Motor neuron (in vitro differentiated cells): Measurements from ENCODE around the gene SLMAP. TPM values are rescaled to one million over a fixed set of nuclear protein-coding genes. Genes with fewer than 3 reads are reported as not detected.

Source experiments
- ATAC-seq, 8 experiments: fragments of 200-7000 bp; cut with Tn5 transposase; replicated peaks in 6 of 8; 2 replicates each; pipeline ENCODE4 v1.8.0; 2021; ENCODE audit warnings: mild to moderate bottlenecking in 8 of 8, moderate library complexity in 8 of 8
- H3K27ac ChIP-seq, 2 donors: fragments of 250-450 bp; sonication (Bioruptor Pico); 2 replicates each; pipeline ENCODE4 v1.9.0; 2021; ENCODE audit warnings: antibody characterized with exemption in 2 of 2, mild to moderate bottlenecking in 2 of 2, moderate library complexity in 1 of 2
- H3K4me1 ChIP-seq, 2 donors: fragments of 250-450 bp; sonication (Bioruptor Pico); replicated peaks in 1 of 2; 2 replicates each; pipeline ENCODE4 v1.6.1; 2021; ENCODE audit warnings: antibody characterized with exemption in 2 of 2, mild to moderate bottlenecking in 2 of 2, moderate library complexity in 1 of 2
- H3K4me3 ChIP-seq, 5 donors: fragments of 250-450 bp; sonication (Bioruptor Pico); 2 replicates each; pipeline ENCODE4 v1.9.0; 2021; ENCODE audit warnings: antibody characterized with exemption in 5 of 5, mild to moderate bottlenecking in 5 of 5, moderate library complexity in 4 of 5
- WGBS, 10 experiments: fragments of 450-650 bp; shearing (Covaris generic); methylation state at CpG; one replicate each; pipeline ENCODE4 v1.0.0; 2022; 5-methylcytosine and 5-hydroxymethylcytosine counted together
- in situ Hi-C, 9 experiments: fragments of 400-800 bp; cut with MboI; loops; one replicate each; pipeline ENCODE4 v1.15.0; 2021; ENCODE audit warnings: low sequenced_read_pairs in 9 of 9, low pct_unique_long_range_greater_than_20kb in 2 of 9; ENCODE audit not compliant: unreplicated experiment in 9 of 9
- total RNA-seq, 8 experiments: library from RNA; unstranded; fragments of 300-600 nt; gene quantifications; 2 replicates each; pipeline versions ENCODE4 v1.2.3 to v1.2.4, GENCODE V29; 2022

SLMAP gene
- 100 to 1,000 TPM in 1 of 8 experiments, 10 to 100 TPM in 7; 21.5 to 137 (median 32.8) TPM for total RNA-seq

- Histone ChIP-seq H3K4me3 (peak within 1 kb of the TSS; percentile 64 to 91 (median 80)), H3K27ac (peak within 1 kb of the TSS; percentile 93 to 98), H3K4me1 (peaks cover 7 to 18% of the 10 kb centered on the region in 2 donors)
- peak; percentile 85 to 98 (median 96) for ATAC-seq
- in situ Hi-C loops = no loop called here
- 0 to 7% (median 0%) methylated on average over 2 to 29 of the region's 48 CpGs for WGBS, 10 experiments
Measured at GRCh38 chr3:57755741-57756527, at the start of gene SLMAP. SLMAP (plus strand) TSS chr3:57756309; CDS start chr3:57757652, 1,343 bp downstream.

- Histone ChIP-seq H3K27ac (no peak overlapping the region), H3K4me1 (no peaks in the 10 kb centered on the region), H3K4me3 (no peak overlapping the region)
- in situ Hi-C loops = no loop called here
- WGBS, 10 experiments = 0 to 100% (median 89%) methylated on average over 1 to 3 of the region's 3 CpGs
- ATAC-seq = peak in 5 of 8 experiments; percentile 33 to 84 (median 68)
Measured at GRCh38 chr3:57706462-57706861, 49.6 kb upstream of the SLMAP start.

- in situ Hi-C loops = no loop called here
- ATAC-seq = no peak
- no peak overlapping the region for H3K27ac ChIP-seq
- 0 to 100% (median 65%) methylated on average over 1 to 2 of the region's 2 CpGs; no CpG with 5 or more reads in 2 of the 10 experiments for WGBS, 10 experiments
- no peak overlapping the region for H3K4me3 ChIP-seq
- H3K4me1 ChIP-seq = no peaks in the 10 kb centered on the region
Measured at GRCh38 chr3:57709031-57709430, 47.1 kb upstream of the SLMAP start.

GRCh38 chr3:57709559-57709958 lies 46.5 kb upstream of the SLMAP start:
- no peak for ATAC-seq
- in situ Hi-C loops = no loop called here

GRCh38 chr3:57715686-57716085 lies 40.4 kb upstream of the SLMAP start:
- in situ Hi-C loops = no loop called here

More at GRCh38 chr3:57709559-57709958, 46.5 kb upstream of the SLMAP start:
- H3K4me1 ChIP-seq = no peaks in the 10 kb centered on the region
- no peak overlapping the region for H3K4me3 ChIP-seq
- H3K27ac ChIP-seq = no peak overlapping the region
- WGBS, 10 experiments = 0 to 83% (median 51%) methylated on average over 1 to 2 of the region's 2 CpGs

GRCh38 chr3:57717205-57717868 lies 38.8 kb upstream of the SLMAP start:
- 25 to 100% (median 88%) methylated on average over 1 to 6 of the region's 6 CpGs; no CpG with 5 or more reads in 1 of the 10 experiments for WGBS, 10 experiments
- in situ Hi-C loops = no loop called here
- peak in 1 of 8 experiments; percentile 63 for ATAC-seq

More at GRCh38 chr3:57715686-57716085, 40.4 kb upstream of the SLMAP start:
- H3K4me3 ChIP-seq = no peak overlapping the region
- peak in 1 of 8 experiments; percentile 69 for ATAC-seq
- no peaks in the 10 kb centered on the region for H3K4me1 ChIP-seq
- WGBS, 10 experiments = 57 to 100% (median 78%) methylated on average over 1 to 4 of the region's 4 CpGs; no CpG with 5 or more reads in 1 of the 10 experiments
- H3K27ac ChIP-seq = no peak overlapping the region

GRCh38 chr3:57718118-57718517 lies 38.0 kb upstream of the SLMAP start:
- H3K4me1 ChIP-seq = no peaks in the 10 kb centered on the region
- in situ Hi-C loops = no loop called here
- ATAC-seq = no peak
- no peak overlapping the region for H3K27ac ChIP-seq
- no peak overlapping the region for H3K4me3 ChIP-seq
- 67 to 100% (median 75%) methylated on average over 1 of the region's 1 CpG; no CpG with 5 or more reads in 6 of the 10 experiments for WGBS, 10 experiments

More at GRCh38 chr3:57717205-57717868, 38.8 kb upstream of the SLMAP start:
- Histone ChIP-seq H3K4me1 (no peaks in the 10 kb centered on the region), H3K27ac (no peak overlapping the region), H3K4me3 (no peak overlapping the region)

- ATAC-seq = no peak
- H3K4me3 ChIP-seq = no peak overlapping the region
- H3K4me1 ChIP-seq = no peaks in the 10 kb centered on the region
- in situ Hi-C loops = no loop called here
- no peak overlapping the region for H3K27ac ChIP-seq
Measured at GRCh38 chr3:57726397-57726796, 29.7 kb upstream of the SLMAP start.

- ATAC-seq = peak in 2 of 8 experiments; percentile 50 to 85
- Histone ChIP-seq H3K4me3 (no peak overlapping the region), H3K27ac (no peak overlapping the region), H3K4me1 (no peaks in the 10 kb centered on the region)
- in situ Hi-C loops = no loop called here
- 22 to 96% (median 87%) methylated on average over 1 to 5 of the region's 5 CpGs for WGBS, 10 experiments
Measured at GRCh38 chr3:57727106-57727505, 29.0 kb upstream of the SLMAP start.

- no peak overlapping the region for H3K27ac ChIP-seq
- 71 to 100% (median 92%) methylated on average over 2 to 8 of the region's 11 CpGs; no CpG with 5 or more reads in 3 of the 10 experiments for WGBS, 10 experiments
Measured at GRCh38 chr3:57729334-57730045, 26.6 kb upstream of the SLMAP start.

GRCh38 chr3:57730682-57731081 lies 25.4 kb upstream of the SLMAP start:
- Histone ChIP-seq H3K4me3 (no peak overlapping the region), H3K4me1 (no peaks in the 10 kb centered on the region), H3K27ac (no peak overlapping the region)
- ATAC-seq = peak in 1 of 8 experiments; percentile 97
- in situ Hi-C loops = no loop called here
- WGBS, 10 experiments = 7 to 100% (median 75%) methylated on average over 1 to 3 of the region's 3 CpGs

More at GRCh38 chr3:57729334-57730045, 26.6 kb upstream of the SLMAP start:
- in situ Hi-C loops = no loop called here
- Histone ChIP-seq H3K4me3 (no peak overlapping the region), H3K4me1 (no peaks in the 10 kb centered on the region)
- ATAC-seq = no peak

- Histone ChIP-seq H3K27ac (no peak overlapping the region), H3K4me1 (no peaks in the 10 kb centered on the region), H3K4me3 (no peak overlapping the region)
- in situ Hi-C loops = no loop called here
- ATAC-seq = no peak
- WGBS, 10 experiments = 78 to 100% (median 100%) methylated on average over 1 of the region's 1 CpG; no CpG with 5 or more reads in 3 of the 10 experiments
Measured at GRCh38 chr3:57731311-57731710, 24.8 kb upstream of the SLMAP start.

GRCh38 chr3:57733790-57734189 lies 22.3 kb upstream of the SLMAP start:
- Histone ChIP-seq H3K4me1 (no peaks in the 10 kb centered on the region), H3K27ac (no peak overlapping the region), H3K4me3 (no peak overlapping the region)
- 50 to 100% (median 85%) methylated on average over 1 to 2 of the region's 2 CpGs; no CpG with 5 or more reads in 2 of the 10 experiments for WGBS, 10 experiments
- in situ Hi-C loops = no loop called here
- ATAC-seq = no peak
